HL-60 (cell line): ENCODE data around the gene ESCO1.

Experiments used
- DNase-seq, 2 experiments: peaks; one replicate each; pipeline ENCODE4 v3.0.0-alpha.2; 2010 to 2020; ENCODE audit warnings: low read depth in 1 of 2, low spot score in 1 of 2
- H3K27ac ChIP-seq: fragments of 250-450 bp; sonication (Bioruptor Pico); replicated peaks from 2 replicates; pipeline ENCODE4 v1.5.1; 2020; ENCODE audit warnings: mild to moderate bottlenecking, moderate library complexity
- H3K27me3 ChIP-seq: fragments of 250-450 bp; sonication (Bioruptor Pico); 2 replicates; pipeline ENCODE4 v1.5.1; 2021; ENCODE audit warnings: mild to moderate bottlenecking, moderate library complexity; ENCODE audit not compliant: insufficient read depth, poor library complexity, severe bottlenecking
- H3K4me3 ChIP-seq: replicated peaks from 2 replicates; pipeline ENCODE4 v1.5.1; 2011; ENCODE audit warnings: mild to moderate bottlenecking, control low read depth, low read length; ENCODE audit not compliant: insufficient read depth
- GABPA ChIP-seq: IDR thresholded peaks from 2 replicates; pipeline ENCODE4 v1.6.1; 2012; ENCODE audit warnings: low read depth
- POLR2AphosphoS5 ChIP-seq: IDR thresholded peaks from 2 replicates; pipeline ENCODE4 v1.6.1; 2012; ENCODE audit warnings: low read depth
- REST ChIP-seq: IDR thresholded peaks from 2 replicates; pipeline ENCODE4 v1.6.1; 2012; ENCODE audit warnings: low read depth; ENCODE audit not compliant: insufficient replicate concordance
- SPI1 ChIP-seq: IDR thresholded peaks from 2 replicates; pipeline ENCODE4 v1.6.1; 2012; ENCODE audit warnings: low read depth, mild to moderate bottlenecking, borderline replicate concordance
- TF ChIP-seq, protein P1 (sequence below): IDR thresholded peaks from one replicate; pipeline ENCODE4 v1.5.1; 2011; ENCODE audit warnings: low read length, control low read depth, inconsistent platforms; ENCODE audit not compliant: insufficient read depth

Gene ESCO1

DNA sequence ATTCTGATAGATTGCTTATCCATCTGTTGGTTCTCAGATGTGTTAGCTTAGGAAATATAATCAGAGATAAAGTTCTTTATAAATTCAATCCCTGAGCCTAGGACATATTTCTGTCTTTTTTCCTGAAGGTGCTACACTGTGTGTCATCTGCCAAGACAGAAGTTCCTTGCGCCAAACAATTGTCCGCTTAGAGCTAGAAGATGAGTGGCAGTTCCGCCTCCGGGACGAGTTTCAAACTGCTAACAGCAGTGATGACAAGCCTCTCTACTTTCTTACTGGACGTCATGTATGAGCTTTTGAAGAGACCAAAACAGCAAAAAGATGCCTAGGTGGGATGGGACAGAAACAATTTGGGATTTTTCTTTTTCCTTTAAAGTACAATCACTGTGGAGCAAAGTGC lies 78.0 kb downstream of the ESCO1 start:
- H3K27ac ChIP-seq, result no peak overlapping the region
- no peak for TF ChIP-seq GABPA
- TF ChIP-seq SPI1, result no peak
- DNase-seq, result no peak
- no peak overlapping the region for H3K4me3 ChIP-seq
- no peaks in the 10 kb centered on the region for H3K27me3 ChIP-seq

DNA sequence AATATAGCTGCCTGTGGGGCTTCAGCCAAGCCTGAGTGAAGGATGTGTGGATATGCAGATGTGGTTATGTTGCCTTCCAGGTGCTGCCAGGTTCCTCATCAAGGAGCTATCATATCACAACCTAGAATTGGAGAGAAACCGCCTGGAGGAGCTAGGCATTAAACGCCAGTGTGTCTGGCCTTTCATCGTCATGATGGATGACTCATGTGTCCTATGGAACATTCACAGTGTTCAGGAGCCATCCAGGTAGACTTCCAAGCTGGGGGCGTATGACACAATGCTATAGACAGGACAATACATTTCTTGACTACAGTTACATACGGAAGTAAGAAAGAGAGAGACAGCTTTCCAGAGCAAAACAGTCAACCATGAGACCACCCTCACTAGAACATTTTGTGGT lies 86.8 kb downstream of the ESCO1 start:
- TF ChIP-seq SPI1 (no peak), POLR2AphosphoS5 (no peak), GABPA (no peak), REST (no peak)
- TF ChIP-seq, protein P1, sequence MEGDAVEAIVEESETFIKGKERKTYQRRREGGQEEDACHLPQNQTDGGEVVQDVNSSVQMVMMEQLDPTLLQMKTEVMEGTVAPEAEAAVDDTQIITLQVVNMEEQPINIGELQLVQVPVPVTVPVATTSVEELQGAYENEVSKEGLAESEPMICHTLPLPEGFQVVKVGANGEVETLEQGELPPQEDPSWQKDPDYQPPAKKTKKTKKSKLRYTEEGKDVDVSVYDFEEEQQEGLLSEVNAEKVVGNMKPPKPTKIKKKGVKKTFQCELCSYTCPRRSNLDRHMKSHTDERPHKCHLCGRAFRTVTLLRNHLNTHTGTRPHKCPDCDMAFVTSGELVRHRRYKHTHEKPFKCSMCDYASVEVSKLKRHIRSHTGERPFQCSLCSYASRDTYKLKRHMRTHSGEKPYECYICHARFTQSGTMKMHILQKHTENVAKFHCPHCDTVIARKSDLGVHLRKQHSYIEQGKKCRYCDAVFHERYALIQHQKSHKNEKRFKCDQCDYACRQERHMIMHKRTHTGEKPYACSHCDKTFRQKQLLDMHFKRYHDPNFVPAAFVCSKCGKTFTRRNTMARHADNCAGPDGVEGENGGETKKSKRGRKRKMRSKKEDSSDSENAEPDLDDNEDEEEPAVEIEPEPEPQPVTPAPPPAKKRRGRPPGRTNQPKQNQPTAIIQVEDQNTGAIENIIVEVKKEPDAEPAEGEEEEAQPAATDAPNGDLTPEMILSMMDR, result no peak

GRCh38 chr18:21513292-21513691 lies 87.2 kb downstream of the ESCO1 start:
- no peak for DNase-seq
- H3K27ac ChIP-seq, result no peak overlapping the region
- no peak for TF ChIP-seq POLR2AphosphoS5
- no peak for TF ChIP-seq REST
- no peak for TF ChIP-seq GABPA
- no peak for TF ChIP-seq SPI1
- TF ChIP-seq, protein P1, result no peak
- H3K4me3 ChIP-seq, result no peak overlapping the region
- H3K27me3 ChIP-seq, result no peaks in the 10 kb centered on the region

More for the DNA sequence above, 86.8 kb downstream of the ESCO1 start:
- no peak overlapping the region for H3K27ac ChIP-seq
- DNase-seq, result no peak
- H3K4me3 ChIP-seq, result no peak overlapping the region
- H3K27me3 ChIP-seq, result no peaks in the 10 kb centered on the region

GRCh38 chr18:21509062-21509461 lies 91.4 kb downstream of the ESCO1 start:
- H3K27ac ChIP-seq, result no peak overlapping the region
- DNase-seq, result no peak
- no peaks in the 10 kb centered on the region for H3K27me3 ChIP-seq
- TF ChIP-seq, protein P1, result no peak
- TF ChIP-seq GABPA (no peak), SPI1 (no peak), POLR2AphosphoS5 (no peak), REST (no peak)
- H3K4me3 ChIP-seq, result no peak overlapping the region
